ENCODE results near the gene KPNA5. TPM values are rescaled to one million over a fixed set of nuclear protein-coding genes. Genes with fewer than 3 reads are reported as not detected.

Gene KPNA5
- total RNA-seq, 1 donor from 2014 or later = 18.1 TPM

GRCh38 chr6:116741571-116741970 lies 60.6 kb downstream of the KPNA5 start:
- H3K27ac ChIP-seq = no peak overlapping the region
- H3K36me3 ChIP-seq = no peaks in the 10 kb centered on the region
- no peak overlapping the region for H3K4me3 ChIP-seq
- DNase-seq (no peak), ATAC-seq (no peak)
- TF ChIP-seq CTCF (IDR thresholded peaks at IDR 0.05) = no peak
- H3K27me3 ChIP-seq = no peaks in the 10 kb centered on the region
- intact Hi-C loops (cut with DNase I) = no loop called here
- H3K4me1 ChIP-seq = no peaks in the 10 kb centered on the region
- H3K9me3 ChIP-seq = no peaks in the 10 kb centered on the region

GRCh38 chr6:116745176-116745575 lies 64.2 kb downstream of the KPNA5 start:
- intact Hi-C loops (cut with DNase I) = no loop called here
- no peaks in the 10 kb centered on the region for H3K27me3 ChIP-seq
- ATAC-seq = no peak
- no peaks in the 10 kb centered on the region for H3K9me3 ChIP-seq
- no peak overlapping the region for H3K4me3 ChIP-seq
- H3K27ac ChIP-seq = no peak overlapping the region
- no peak for DNase-seq
- TF ChIP-seq CTCF (IDR thresholded peaks at IDR 0.05) = no peak
- H3K36me3 ChIP-seq = no peaks in the 10 kb centered on the region
- no peaks in the 10 kb centered on the region for H3K4me1 ChIP-seq

- Histone ChIP-seq H3K27me3 (peaks cover 27% of the 10 kb centered on the region), H3K4me1 (peaks cover 10% of the 10 kb centered on the region), H3K27ac (no peak overlapping the region), H3K36me3 (no peaks in the 10 kb centered on the region), H3K9me3 (no peaks in the 10 kb centered on the region), H3K4me3 (no peak overlapping the region)
- no peak for TF ChIP-seq CTCF (IDR thresholded peaks at IDR 0.05)
- DNase-seq (no peak), ATAC-seq (no peak)
- intact Hi-C loops (cut with DNase I) = no loop called here
Measured at GRCh38 chr6:116761779-116762178, 80.8 kb downstream of the KPNA5 start.

- no peaks in the 10 kb centered on the region for H3K9me3 ChIP-seq
- no peaks in the 10 kb centered on the region for H3K36me3 ChIP-seq
- TF ChIP-seq CTCF (IDR thresholded peaks at IDR 0.05) = no peak
- intact Hi-C loops (cut with DNase I) = no loop called here
- peaks cover 10% of the 10 kb centered on the region for H3K4me1 ChIP-seq
- ATAC-seq (no peak), DNase-seq (no peak)
- peaks cover 27% of the 10 kb centered on the region for H3K27me3 ChIP-seq
- no peak overlapping the region for H3K4me3 ChIP-seq
- H3K27ac ChIP-seq = no peak overlapping the region
Measured at GRCh38 chr6:116762235-116762634, 81.2 kb downstream of the KPNA5 start.

GRCh38 chr6:116763048-116763447 lies 82.0 kb downstream of the KPNA5 start:
- Histone ChIP-seq H3K4me1 (peaks cover 10% of the 10 kb centered on the region), H3K9me3 (no peaks in the 10 kb centered on the region), H3K36me3 (no peaks in the 10 kb centered on the region), H3K4me3 (peak overlapping the region; percentile 59), H3K27me3 (peaks cover 27% of the 10 kb centered on the region), H3K27ac (no peak overlapping the region)
- DNase-seq (no peak), ATAC-seq (no peak)
- intact Hi-C loops (cut with DNase I) = no loop called here
- TF ChIP-seq CTCF (IDR thresholded peaks at IDR 0.05) = no peak
